NCI-H128 (cell line): ENCODE data around the gene RNF41.

ENCODE experiments used
- DNase-seq: peaks from one replicate; lab custom pipeline; 2025; ENCODE audit not compliant: unreplicated experiment; lab: John Stamatoyannopoulos, UW

Gene RNF41

DNA sequence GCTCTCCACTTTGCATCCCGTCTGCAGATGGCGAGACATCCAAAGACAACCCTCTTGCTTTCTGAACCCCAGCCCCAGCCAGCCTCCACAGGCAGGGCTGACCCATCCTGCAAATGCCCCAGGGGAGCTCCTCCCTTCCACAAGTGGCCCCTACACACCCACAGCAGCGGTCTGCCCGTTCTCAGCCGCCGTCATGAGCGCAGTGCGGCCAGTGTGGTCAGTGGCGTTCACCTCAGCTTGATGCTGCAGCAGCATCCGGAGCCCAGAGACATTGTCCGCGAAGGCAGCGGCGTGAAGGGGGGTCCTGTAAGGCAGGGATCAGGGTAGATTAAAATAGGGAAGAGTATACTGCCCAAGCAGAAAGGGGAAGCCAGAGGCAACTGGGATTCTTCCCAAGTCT is 22.8 kb upstream of the RNF41 start:
- no peak for DNase-seq

DNA sequence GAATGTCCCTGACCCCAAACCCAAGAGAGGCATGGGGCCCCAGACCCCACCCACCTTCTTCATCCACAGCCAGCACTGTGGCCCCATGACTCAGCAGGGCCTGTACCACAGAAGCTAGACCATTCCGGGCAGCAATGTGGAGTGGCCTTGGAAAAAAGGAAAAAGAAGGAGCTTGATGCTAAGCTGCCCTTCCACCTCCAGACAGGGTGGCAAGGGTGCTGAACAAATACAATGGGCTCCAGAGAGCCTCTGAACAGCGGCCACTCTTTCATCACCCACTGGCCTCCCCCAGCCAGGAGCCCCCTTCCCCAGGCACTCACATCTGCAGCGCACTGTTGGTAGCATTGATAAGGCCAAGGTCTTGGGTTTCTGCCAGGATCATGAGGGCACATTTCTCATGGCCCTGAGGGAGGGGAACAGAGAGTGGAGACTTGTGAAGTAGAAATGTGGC is 22.0 kb upstream of the RNF41 start:
- DNase-seq = no peak

GRCh38 chr12:56242986-56243385 is 21.3 kb upstream of the RNF41 start:
- no peak for DNase-seq

DNA sequence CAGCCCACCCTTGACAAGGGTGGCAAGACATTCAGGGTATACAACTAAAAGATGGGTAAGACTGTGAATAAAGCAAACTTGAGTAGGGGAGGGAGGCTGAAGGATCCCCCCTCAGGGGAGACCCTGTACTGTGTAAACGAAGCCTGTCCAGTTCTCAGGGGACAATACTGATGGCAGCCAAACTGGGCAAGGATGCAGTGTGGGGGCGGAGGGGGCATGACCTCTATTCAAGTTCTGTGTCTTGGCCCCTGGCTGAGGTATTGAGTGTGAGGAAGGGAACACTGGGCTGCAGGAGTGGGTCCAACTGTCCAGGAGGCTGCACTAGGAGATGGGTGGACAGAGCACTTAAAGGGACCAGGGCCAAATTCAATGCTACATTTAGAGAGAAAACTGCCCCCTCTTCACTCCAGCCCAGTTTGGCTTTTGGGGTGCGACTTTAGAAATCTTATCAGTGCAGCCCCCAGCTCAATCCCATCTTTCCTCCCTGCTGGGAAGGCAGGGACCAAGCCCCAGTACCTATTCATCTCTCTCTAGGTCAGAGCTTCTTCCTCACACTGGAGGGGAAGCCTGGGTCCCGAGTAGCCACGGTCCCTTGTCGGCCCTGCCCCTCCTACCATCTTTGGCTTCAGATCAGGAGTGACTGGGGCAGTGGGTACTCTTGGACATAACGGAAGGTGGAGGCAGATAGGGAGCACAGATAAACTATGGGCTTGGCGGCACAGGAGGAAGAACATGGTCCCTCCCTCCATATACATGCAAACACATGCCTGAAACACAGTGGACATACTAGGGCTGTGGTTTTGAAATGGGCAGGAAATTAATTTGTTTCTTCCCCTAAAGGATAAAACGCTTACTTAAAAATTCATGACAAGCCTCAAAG is 19.9 kb upstream of the RNF41 start:
- no peak for DNase-seq

DNA sequence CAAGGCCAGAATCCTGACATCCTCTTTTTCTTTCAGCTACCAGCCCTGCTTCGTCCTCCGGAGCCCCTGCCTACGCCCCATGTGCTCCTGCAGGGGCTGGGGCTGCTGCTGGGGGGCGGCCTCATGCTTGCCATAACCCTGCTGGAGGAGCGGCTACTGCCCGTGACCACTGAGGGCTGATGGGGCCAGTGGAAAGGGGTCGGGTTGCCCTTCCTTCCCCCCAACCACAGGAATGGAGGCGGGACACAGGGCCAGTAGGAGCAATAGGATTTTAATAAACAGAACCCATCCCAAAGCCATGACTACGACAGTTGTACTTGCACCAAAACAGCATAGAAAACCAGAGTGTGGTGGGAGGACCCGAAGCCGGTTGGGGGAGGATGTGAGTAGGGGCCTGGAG is 15.8 kb upstream of the RNF41 start:
- DNase-seq = no peak

DNA sequence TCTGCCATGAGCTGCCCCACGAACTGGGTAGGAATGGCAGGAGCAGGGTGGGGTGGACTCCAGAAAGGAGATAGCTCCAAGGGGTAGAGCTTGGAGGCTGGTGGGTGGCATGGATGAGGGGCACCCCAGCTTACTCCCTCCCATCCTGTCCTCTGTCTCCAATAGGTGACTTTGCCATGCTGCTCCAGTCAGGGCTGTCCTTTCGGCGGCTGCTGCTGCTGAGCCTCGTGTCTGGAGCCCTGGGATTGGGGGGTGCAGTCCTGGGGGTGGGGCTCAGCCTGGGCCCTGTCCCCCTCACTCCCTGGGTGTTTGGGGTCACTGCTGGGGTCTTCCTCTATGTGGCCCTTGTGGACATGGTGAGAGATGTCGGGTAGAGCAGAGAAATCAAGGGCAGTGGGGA is 15.3 kb upstream of the RNF41 start:
- no peak for DNase-seq

DNA sequence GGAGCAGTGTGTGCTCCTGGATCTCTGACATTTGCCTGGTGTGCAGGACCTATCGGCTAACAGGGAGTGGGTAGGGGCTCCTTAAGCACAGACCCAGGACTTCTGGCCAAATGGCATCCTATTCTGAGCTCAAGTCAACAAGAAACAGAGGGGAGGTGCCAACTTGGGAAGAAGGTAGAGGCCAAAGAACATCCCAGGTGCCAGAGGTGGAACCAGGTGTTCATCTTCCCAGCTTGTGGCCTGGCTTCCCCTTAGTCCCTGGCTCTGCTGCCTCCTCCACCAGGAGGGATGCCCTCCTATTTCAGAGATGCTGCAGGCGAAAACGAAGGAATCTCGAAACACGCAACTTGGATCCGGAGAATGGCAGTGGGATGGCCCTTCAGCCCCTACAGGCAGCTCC is 14.4 kb upstream of the RNF41 start:
- DNase-seq = no peak

DNA sequence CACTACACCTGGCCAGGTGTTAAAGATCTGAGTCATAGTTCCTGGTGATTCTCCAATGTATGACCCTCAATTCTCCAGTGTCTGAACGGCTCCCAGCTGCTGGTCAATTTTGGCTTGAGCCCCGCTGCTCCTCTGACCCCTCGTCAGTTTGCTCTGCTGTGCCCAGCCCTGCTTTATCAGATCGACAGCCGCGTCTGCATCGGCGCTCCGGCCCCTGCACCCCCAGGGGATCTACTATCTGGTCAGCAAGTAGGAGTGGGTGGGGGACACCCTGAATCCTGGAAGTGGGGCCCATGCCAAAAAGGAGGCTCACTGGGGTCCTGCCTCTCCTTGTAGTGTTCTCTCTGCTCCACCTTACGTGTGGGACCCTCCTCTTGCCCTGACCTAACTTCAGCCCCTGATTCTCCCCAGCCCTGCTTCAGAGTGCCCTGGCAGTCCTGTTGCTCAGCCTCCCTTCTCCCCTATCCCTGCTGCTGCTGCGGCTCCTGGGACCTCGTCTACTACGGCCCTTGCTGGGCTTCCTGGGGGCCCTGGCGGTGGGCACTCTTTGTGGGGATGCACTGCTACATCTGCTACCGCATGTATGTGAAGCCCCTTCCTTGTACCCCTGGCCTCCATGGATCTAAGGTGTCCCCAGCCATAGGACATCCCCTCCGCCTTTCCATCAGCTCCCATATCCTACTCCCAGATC is 13.2 kb upstream of the RNF41 start:
- no peak for DNase-seq

- no peak for DNase-seq
These were observed 9.5 kb upstream of the RNF41 start for GRCh38 chr12:56231184-56231582.

DNA sequence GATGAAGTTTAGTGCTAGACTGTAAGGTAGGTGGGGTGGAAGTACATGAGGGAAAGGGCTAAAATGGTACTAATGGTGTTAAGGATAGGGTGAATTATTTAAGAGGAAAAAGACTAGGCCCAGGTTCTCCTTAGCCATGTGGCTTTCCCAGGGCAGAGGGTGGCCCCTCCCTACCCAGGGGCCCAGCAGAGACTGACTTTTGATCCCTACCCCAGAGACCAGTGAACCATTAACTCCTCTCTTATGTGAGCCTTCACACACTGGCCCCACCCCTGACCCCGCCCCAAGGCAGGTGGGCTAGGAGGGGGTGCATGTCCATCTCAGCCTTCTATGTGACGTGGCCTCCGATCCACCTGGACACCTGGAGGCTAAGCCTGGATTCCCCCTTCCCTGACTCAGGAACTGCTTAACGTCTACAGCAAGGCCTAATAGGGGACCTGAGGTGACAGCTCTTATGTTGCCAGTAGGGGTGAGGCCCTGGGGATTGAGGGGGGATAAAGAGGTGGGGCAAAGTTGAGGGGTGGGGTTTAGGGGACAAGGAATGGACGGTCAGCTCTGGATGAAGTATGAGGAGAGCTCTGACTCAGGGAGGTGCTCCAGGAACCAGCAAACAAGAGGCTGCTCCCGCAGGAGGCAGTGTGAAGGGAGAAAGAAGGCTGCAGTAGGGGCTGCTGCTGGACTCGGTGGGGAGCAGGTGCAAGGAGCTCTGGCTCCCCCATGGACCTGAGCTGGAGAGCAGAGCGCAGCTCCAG is 8.9 kb upstream of the RNF41 start:
- DNase-seq = no peak

GRCh38 chr12:56229916-56230431 is 8.3 kb upstream of the RNF41 start, which contains the start of gene SLC39A5:
SLC39A5 (plus strand) TSS chr12:56230051; CDS start chr12:56231275, 1,224 bp downstream.
- DNase-seq = no peak

DNA sequence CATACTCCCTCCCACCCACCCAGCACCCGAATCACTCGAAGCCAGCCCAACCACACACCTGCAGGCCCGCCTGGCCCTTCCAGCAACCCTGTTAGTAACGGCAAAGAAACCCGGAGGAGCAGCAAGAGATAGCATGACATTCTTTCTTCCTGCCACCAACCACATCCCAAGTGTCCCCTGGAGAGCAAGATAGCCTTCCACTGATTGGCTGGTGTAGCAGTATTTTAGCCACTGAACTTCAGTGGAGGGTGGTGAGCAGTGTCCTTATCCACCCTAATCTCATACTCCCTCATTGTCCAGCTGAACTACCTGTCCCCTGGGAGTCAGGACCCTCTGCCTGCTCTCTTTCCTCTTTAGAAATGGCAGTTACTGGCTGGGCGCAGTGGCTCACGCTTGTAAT is 7.4 kb upstream of the RNF41 start:
- no peak for DNase-seq

- no peak for DNase-seq
These were observed 3.2 kb upstream of the RNF41 start for GRCh38 chr12:56224954-56225353.

DNA sequence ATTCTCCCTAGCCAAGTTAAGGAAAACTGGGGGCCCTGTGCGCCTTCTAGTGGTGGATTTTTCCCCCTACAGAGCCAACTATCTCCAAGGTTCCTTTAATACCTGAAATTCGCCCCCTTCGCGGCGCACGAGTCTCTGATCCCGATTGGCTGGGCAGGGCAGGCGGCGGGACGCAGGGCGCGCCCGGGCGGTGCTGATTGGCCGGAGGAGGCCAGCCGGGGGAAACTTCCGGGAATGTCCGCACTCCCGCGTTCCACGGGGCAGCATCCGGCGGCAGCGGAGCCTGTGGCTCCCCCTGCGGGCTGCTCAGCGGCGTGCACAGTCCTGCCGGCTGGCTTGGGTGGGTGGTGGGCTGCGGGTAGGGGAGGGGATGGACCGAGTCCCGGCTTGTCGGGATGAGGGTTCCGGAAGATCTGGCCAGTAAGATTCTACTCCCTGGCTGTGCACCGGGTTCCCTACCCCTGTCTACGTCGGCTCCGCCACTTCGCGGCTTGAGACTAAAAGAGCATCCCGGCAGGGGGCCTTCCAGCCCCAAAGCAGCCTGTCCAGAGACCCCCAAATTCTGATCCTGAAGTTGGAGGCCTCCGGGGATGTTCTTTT is 2.5 kb upstream of the RNF41 start, which contains the start of gene NABP2:
NABP2 (plus strand) TSS at position 241 of the 600 bp plus-strand sequence. CDS start 515 bp downstream, outside the sequence.
- peak; percentile 94 for DNase-seq

DNA sequence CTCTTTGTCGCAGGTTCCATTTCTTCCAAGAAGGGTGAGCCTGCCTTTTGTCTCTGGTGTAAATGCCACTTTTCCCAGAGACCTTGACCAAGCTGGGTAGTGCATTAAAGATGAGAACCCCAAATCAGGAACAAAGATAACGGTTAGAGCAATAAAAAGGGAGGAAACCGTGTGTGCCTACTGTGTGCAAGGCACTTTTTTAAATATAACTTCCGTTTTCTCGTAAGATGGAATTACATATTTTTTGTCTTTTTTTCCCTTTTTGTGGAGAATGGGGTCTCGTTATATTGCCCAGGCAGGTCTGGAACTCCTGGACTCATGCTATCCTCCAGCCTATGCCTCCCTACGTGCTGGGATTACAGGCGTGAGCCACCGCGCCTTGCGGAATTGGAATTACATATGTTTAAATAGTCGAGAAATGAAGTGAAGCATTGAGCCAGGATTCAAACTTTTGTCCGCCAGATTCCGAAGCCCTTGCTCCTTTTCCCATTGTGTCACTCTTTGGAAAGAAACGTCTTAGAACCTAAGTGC is 1.9 kb upstream of the RNF41 start:
- DNase-seq = no peak

DNA sequence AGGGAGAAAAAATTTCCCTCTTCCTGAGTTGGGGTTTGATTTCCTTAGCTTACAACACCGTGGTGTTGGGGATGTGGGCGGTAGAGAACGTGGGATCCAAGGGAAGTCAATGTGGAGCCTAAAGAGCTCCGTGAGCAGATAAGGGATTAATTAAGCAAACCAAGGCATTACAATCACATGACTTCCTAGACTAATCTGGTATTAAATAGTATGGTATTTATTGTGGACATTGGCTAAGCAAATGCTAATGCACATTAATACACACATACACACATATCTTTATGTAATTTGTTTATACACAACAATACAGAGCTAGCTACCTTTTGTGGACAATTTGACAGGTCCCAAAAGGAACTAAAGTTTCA is 791 bp upstream of the RNF41 start:
- no peak for DNase-seq

GRCh38 chr12:56221232-56221756 is 428 bp downstream of the RNF41 start:
- no peak for DNase-seq

DNA sequence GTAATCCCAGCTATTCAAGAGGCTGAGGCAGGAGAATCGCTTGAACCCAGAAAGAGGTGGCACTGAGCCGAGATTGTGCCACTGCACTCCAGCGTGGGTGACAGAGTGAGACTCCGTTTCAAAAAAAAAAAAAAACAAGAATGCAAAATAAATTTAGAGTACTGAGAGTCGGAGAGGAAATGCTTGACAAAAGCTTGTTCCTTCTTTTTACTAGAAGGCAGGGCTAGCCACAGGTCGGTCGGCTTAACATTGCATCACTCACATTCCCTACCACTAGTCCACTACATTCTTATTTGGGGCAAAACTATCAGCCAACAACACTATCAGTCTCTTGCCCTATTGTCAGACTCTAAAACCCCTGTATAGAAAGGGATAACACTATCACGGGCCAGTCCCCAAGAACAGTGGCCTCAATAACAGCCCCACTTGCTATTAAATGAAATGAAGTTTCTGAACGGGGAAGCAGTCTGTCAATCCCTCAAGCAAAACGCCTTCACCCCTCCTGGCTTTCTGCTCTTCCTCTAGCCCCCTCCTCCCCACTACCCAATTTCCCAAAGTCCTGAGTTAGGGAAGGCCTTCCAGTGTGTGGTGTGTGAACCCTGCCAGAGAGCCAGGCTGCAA is 1.0 kb downstream of the RNF41 start:
- no peak for DNase-seq

- DNase-seq = no peak
These were observed 1.9 kb downstream of the RNF41 start for GRCh38 chr12:56219840-56220239.

- DNase-seq = no peak
These were observed 5.3 kb downstream of the RNF41 start for GRCh38 chr12:56216461-56216860.
